OCI-LY7 (cell line): ENCODE data around the gene RPS14. TPM values are rescaled to one million over a fixed set of nuclear protein-coding genes. Genes with fewer than 3 reads are reported as not detected.

ENCODE experiments used
- BruUV-seq: library from RNA; stranded (reverse); fragments of 400-500 nt; replicated peaks from 2 replicates; lab custom pipeline; 2021; lab: Mats Ljungman, UMichigan
- CTCF ChIA-PET: fragments of 300-600 bp; sonication (Branson Sonifier 250); formaldehyde crosslinking; loops from one replicate; lab custom pipeline; 2022; ENCODE audit warnings: antibody characterized with exemption; ENCODE audit not compliant: unreplicated experiment; lab: Charles Lee
- POLR2A ChIA-PET: fragments of 300-600 bp; sonication (Branson Sonifier 250); formaldehyde crosslinking; loops from one replicate; lab custom pipeline; 2022; ENCODE audit warnings: antibody characterized with exemption; lab: Charles Lee
- DNase-seq: peaks from one replicate; pipeline ENCODE4 v3.0.0-alpha.2; 2015; ENCODE audit warnings: low spot score
- H2AFZ ChIP-seq: fragments of 200-600 bp; sonication (generic), shearing (Covaris generic); 2 replicates; pipeline ENCODE4 v1.6.1; 2014; ENCODE audit warnings: mild to moderate bottlenecking, antibody characterized with exemption, low read length, moderate library complexity
- H3K27ac ChIP-seq: fragments of 200-600 bp; sonication (generic); 2 replicates; pipeline ENCODE4 v1.5.1; 2014; ENCODE audit warnings: mixed run types, low read depth, mild to moderate bottlenecking, moderate library complexity, low read length, inconsistent platforms; ENCODE audit not compliant: poor library complexity, severe bottlenecking
- H3K36me3 ChIP-seq: fragments of 200-600 bp; sonication (generic); 2 replicates; pipeline ENCODE4 v1.6.1; 2014; ENCODE audit warnings: mild to moderate bottlenecking, antibody characterized with exemption, low read length, moderate library complexity, mixed read lengths; ENCODE audit not compliant: insufficient read depth
- H3K4me1 ChIP-seq: fragments of 200-600 bp; sonication (generic); 2 replicates; pipeline ENCODE4 v1.5.1; 2014; ENCODE audit warnings: mild to moderate bottlenecking, low read length; ENCODE audit not compliant: insufficient read depth, poor library complexity, severe bottlenecking
- H3K4me2 ChIP-seq: fragments of 200-600 bp; sonication (generic); 2 replicates; pipeline ENCODE4 v1.6.1; 2014; ENCODE audit warnings: mild to moderate bottlenecking, low read length
- H3K4me3 ChIP-seq: fragments of 200-600 bp; sonication (generic); 2 replicates; pipeline ENCODE4 v1.5.1; 2014; ENCODE audit warnings: mild to moderate bottlenecking, low read depth, low read length; ENCODE audit not compliant: poor library complexity, severe bottlenecking
- H3K79me2 ChIP-seq: fragments of 200-600 bp; sonication (generic); 2 replicates; pipeline ENCODE4 v1.6.1; 2016; ENCODE audit warnings: low read depth, mild to moderate bottlenecking, low read length, moderate library complexity, mixed read lengths; ENCODE audit not compliant: insufficient read depth
- H3K9me2 ChIP-seq: fragments of 200-600 bp; sonication (generic); 2 replicates; pipeline ENCODE4 v1.6.1; 2016; ENCODE audit warnings: mild to moderate bottlenecking, low read length, mixed read lengths; ENCODE audit not compliant: insufficient read depth
- H3K9me3 ChIP-seq: fragments of 200-600 bp; sonication (generic); 2 replicates; pipeline ENCODE4 v1.6.1; 2014; ENCODE audit warnings: mild to moderate bottlenecking, mixed run types, low read length, mixed read lengths
- H4K20me1 ChIP-seq: fragments of 200-600 bp; sonication (generic); 2 replicates; pipeline ENCODE4 v1.6.1; 2014; ENCODE audit warnings: mild to moderate bottlenecking, antibody characterized with exemption, low read length, moderate library complexity, mixed read lengths; ENCODE audit not compliant: insufficient read depth
- EZH2phosphoT487 ChIP-seq: fragments of 200-600 bp; sonication (generic); IDR thresholded peaks from 2 replicates; pipeline ENCODE4 v1.6.1; 2018; ENCODE audit warnings: low read depth, borderline replicate concordance, mild to moderate bottlenecking, mixed run types, antibody characterized with exemption, low read length, moderate library complexity, mixed read lengths
- intact Hi-C: fragments of 100-400 bp; cut with micrococcal nuclease; formaldehyde crosslinking; loops from one replicate; pipeline ENCODE4 v1.10.0; 2022; ENCODE audit not compliant: unreplicated experiment
- total RNA-seq, 2 experiments: library from RNA; depleted of rRNA in 1 of 2; stranded (reverse); fragments of >200 nt in 1 of 2; shearing (Covaris generic) in 1 of 2; gene quantifications; 2 replicates each; pipeline ENCODE4 v1.2.3, GENCODE V29; 2014 to 2022
- TF ChIP-seq, protein P1 (sequence below): fragments of 200-600 bp; sonication (generic); conservative IDR thresholded peaks from 2 replicates; pipeline ENCODE4 v1.5.1; 2014; ENCODE audit warnings: mild to moderate bottlenecking, antibody characterized with exemption, low read length, moderate library complexity, mixed read lengths

Gene RPS14
- total RNA-seq, 2 experiments from 2014 or later = 2,281 to 2,304 TPM

DNA sequence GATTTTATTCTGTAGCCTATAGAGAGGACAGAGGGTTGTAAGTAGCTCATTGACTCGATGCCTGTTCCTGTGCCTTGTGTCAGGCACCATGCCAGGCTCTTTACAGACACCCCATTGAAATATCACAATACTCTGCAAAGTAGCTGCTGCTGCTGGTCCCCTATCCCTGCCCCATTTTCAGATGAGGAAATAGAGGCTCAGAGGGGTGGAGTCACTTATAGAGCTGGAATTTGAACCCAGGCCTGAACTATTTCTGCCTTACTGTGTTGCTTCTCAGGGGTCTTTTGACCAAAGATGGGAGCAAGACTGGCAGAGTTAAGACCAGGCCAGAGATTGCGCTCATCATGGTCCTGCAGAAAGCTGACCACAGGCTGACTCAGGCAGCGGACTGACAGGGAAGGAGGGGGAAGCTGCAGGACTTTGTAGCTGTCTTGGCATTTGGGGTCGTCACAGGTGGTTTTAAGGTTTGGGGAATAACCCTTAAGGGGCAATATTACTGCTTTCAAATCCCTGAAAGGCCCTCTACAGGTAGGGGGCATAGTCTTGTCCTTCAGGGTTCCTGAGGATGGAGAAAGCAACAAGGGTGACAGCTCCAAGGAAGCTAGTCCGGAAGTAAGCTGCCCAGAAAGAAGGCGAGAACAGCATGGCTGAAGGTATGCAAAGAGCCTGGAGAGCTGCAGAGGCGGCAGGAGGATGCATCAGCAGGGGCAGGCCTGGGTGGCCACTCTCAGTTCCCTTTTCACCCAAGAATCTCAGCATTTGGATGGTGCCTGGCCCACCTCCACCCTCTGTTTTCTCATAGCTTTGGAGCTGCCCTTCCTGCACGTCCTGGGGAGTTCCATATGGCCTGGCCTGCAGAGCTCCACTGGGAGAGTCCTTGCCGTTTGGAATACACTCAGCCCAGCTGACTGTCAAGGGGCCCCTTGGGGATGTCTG is 40.1 kb upstream of the RPS14 start:
- TF ChIP-seq, protein P1, sequence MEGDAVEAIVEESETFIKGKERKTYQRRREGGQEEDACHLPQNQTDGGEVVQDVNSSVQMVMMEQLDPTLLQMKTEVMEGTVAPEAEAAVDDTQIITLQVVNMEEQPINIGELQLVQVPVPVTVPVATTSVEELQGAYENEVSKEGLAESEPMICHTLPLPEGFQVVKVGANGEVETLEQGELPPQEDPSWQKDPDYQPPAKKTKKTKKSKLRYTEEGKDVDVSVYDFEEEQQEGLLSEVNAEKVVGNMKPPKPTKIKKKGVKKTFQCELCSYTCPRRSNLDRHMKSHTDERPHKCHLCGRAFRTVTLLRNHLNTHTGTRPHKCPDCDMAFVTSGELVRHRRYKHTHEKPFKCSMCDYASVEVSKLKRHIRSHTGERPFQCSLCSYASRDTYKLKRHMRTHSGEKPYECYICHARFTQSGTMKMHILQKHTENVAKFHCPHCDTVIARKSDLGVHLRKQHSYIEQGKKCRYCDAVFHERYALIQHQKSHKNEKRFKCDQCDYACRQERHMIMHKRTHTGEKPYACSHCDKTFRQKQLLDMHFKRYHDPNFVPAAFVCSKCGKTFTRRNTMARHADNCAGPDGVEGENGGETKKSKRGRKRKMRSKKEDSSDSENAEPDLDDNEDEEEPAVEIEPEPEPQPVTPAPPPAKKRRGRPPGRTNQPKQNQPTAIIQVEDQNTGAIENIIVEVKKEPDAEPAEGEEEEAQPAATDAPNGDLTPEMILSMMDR = 0 out of 2 replicates have a peak, but pooled peaks have one; percentile 20
- TF ChIP-seq EZH2phosphoT487 = no peak
- peak overlapping the region; percentile 3; the same call in 1 of the 2 replicates for H2AFZ ChIP-seq
- CTCF ChIA-PET = interaction anchor here (0.8 to 2.3 kb wide), 8 partner anchors 9 to 52 kb away, joined by 3 to 12 read pairs (median 6); no protein-coding TSS in a partner anchor
- H3K4me3 ChIP-seq = peak overlapping the region; percentile 92
- peak; percentile 89 for DNase-seq
- H3K4me1 ChIP-seq = peaks cover 66% of the 10 kb centered on the region
- no peaks in the 10 kb centered on the region for H4K20me1 ChIP-seq
- H3K9me3 ChIP-seq = no peaks in the 10 kb centered on the region
- POLR2A ChIA-PET = interaction anchor here (0.6 to 3.1 kb wide), 20 partner anchors 9 to 79 kb away, joined by 3 to 19 read pairs (median 4); no protein-coding TSS in a partner anchor
- H3K4me2 ChIP-seq = peak overlapping the region; percentile 87
- no peaks in the 10 kb centered on the region for H3K36me3 ChIP-seq
- H3K9me2 ChIP-seq = no peaks in the 10 kb centered on the region
- BruUV-seq = no TSS peak
- H3K79me2 ChIP-seq = peaks cover 43% of the 10 kb centered on the region; the same call in 1 of the 2 replicates
- intact Hi-C loops = loop anchor here (10.0 kb wide), 2 partner anchors 665 to 765 kb away; partner anchors contain the start of genes ANXA6 and GM2A
- peak overlapping the region; percentile 73 for H3K27ac ChIP-seq

DNA sequence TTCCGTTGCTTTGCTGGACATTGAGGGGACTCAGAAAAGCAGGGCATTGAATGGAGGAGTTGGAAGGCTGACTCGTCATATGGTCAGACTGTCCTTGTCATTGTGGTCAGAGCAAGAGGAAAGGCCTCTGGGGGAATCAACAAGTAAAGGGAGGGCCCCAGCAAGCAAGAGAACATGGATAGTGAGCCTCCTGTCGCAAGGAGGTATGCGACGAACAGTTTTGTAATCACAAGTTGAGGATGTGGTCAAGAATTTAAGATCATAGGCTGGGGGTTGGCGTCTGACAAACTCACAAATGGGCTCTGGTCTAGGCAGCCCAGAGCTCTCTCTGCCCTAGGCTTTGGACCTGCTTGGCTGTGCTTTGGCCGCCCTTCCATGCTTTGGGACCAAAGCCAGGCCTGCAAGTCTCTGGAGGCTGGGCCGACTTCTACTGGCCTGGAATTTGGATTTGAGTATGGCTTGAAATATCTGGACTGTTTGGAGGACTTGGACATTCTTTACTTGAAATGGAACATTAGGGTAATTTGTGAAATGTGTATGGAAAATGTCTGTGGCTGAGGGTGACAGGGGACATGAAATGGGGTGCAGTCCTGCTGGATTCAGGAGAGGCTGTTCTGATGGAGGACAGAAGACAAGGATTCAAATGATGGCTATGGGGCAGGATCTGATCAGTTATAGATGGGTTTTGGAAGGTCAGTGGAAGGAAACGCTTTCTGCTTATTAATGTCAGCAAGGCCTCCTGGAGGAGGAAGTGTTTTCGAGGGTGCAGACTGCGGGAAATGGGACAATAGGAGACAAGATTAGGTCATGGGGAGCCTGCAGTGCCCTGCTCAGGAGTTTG is 39.2 kb upstream of the RPS14 start:
- peak overlapping the region; percentile 87 for H3K4me2 ChIP-seq
- CTCF ChIA-PET = interaction anchor here (0.9 to 2.3 kb wide), 5 partner anchors 10 to 53 kb away, joined by 3 to 12 read pairs (median 6); no protein-coding TSS in a partner anchor
- H3K4me3 ChIP-seq = peak overlapping the region; percentile 92
- no peaks in the 10 kb centered on the region for H3K9me2 ChIP-seq
- peaks cover 66% of the 10 kb centered on the region for H3K4me1 ChIP-seq
- DNase-seq = peak; percentile 30
- peaks cover 43% of the 10 kb centered on the region; the same call in 1 of the 2 replicates for H3K79me2 ChIP-seq
- TF ChIP-seq, protein P1 = no peak
- no peak for TF ChIP-seq EZH2phosphoT487
- H3K9me3 ChIP-seq = no peaks in the 10 kb centered on the region
- H4K20me1 ChIP-seq = no peaks in the 10 kb centered on the region
- H2AFZ ChIP-seq = no peak overlapping the region
- no TSS peak for BruUV-seq
- intact Hi-C loops = loop anchor here (10.0 kb wide), 1 partner anchor 766 kb away; the partner anchor contains the start of gene GM2A
- POLR2A ChIA-PET = interaction anchor here (0.6 to 3.1 kb wide), 14 partner anchors 9 to 78 kb away, joined by 3 to 19 read pairs (median 6); no protein-coding TSS in a partner anchor
- peak overlapping the region; percentile 73 for H3K27ac ChIP-seq
- no peaks in the 10 kb centered on the region for H3K36me3 ChIP-seq
